Gastrocnemius medialis (tissue), 4 donors: ENCODE data around the gene RNF103. TPM values are rescaled to one million over a fixed set of nuclear protein-coding genes. Genes with fewer than 3 reads are reported as not detected.

Experiments used
- ATAC-seq, 2 donors: fragments of 150-250 bp; one replicate each; pipeline ENCODE4 v1.9.1; 2016
- DNase-seq, 2 donors: peaks; one replicate each; pipeline ENCODE4 v3.0.0-alpha.2; 2019
- H3K27ac ChIP-seq, 4 donors: fragments of 200-600 bp; sonication (generic); 1 replicate in 1 of 4; 2 replicates in 3 of 4; pipeline ENCODE4 v1.5.1; 2016 to 2018; ENCODE audit warnings: mild to moderate bottlenecking in 2 of 4, moderate library complexity in 1 of 4
- H3K27me3 ChIP-seq, 3 donors: fragments of 200-600 bp; sonication (generic) in 2 of 3; 1 replicate in 1 of 3; 2 replicates in 2 of 3; pipeline versions ENCODE4 v1.5.1 to v1.6.0; 2016 to 2019; ENCODE audit warnings: mild to moderate bottlenecking in 1 of 3, moderate library complexity in 1 of 3
- H3K36me3 ChIP-seq, 2 donors: fragments of 200-600 bp; sonication (generic) in 1 of 2; one replicate each; pipeline ENCODE4 v1.5.1; 2017 to 2018
- H3K4me1 ChIP-seq, 2 donors: fragments of 200-600 bp; sonication (generic) in 1 of 2; one replicate each; pipeline ENCODE4 v1.5.1; 2016 to 2017; ENCODE audit warnings: mild to moderate bottlenecking in 2 of 2
- H3K4me3 ChIP-seq, 4 donors: fragments of 200-600 bp; sonication (generic) in 3 of 4; 1 replicate in 1 of 4; 2 replicates in 3 of 4; pipeline ENCODE4 v1.5.1; 2016 to 2019; ENCODE audit warnings: mild to moderate bottlenecking in 2 of 4
- H3K9me3 ChIP-seq, 3 donors: fragments of 200-600 bp; sonication (generic) in 2 of 3; 1 replicate in 1 of 3; 2 replicates in 2 of 3; pipeline ENCODE4 v1.5.1; 2016 to 2019
- CTCF ChIP-seq, 5 experiments: fragments of 450-650 bp in 3 of 5; fragments of 200-600 bp in 2 of 5; sonication (generic) in 2 of 5; IDR thresholded peaks in 4 of 5; conservative IDR thresholded peaks in 1 of 5; 1 replicate in 4 of 5; 2 replicates in 1 of 5; pipeline ENCODE4 v1.5.1; 2016 to 2019; ENCODE audit warnings: antibody characterized with exemption in 5 of 5, mild to moderate bottlenecking in 3 of 5, moderate library complexity in 3 of 5
- POLR2A ChIP-seq, 2 donors: fragments of 450-650 bp; IDR thresholded peaks; one replicate each; pipeline ENCODE4 v1.6.1; 2017; ENCODE audit warnings: antibody characterized with exemption in 2 of 2, mild to moderate bottlenecking in 2 of 2, moderate library complexity in 2 of 2
- in situ Hi-C, 4 donors: fragments of 200-750 bp; cut with MboI; loops; one replicate each; pipeline versions ENCODE4 v1.15.0 to v1.8.0; 2017; ENCODE audit warnings: low sequenced_read_pairs in 4 of 4
- intact Hi-C: fragments of 100-400 bp; cut with DNase I; formaldehyde crosslinking; loops from one replicate; pipeline ENCODE4 v1.15.1; 2023; ENCODE audit warnings: low total_unique reads
- total RNA-seq, 4 donors: library from RNA; depleted of rRNA; stranded (reverse); fragments of >200 nt; gene quantifications; one replicate each; pipeline versions ENCODE4 v1.1.0 to v1.2.3, GENCODE V29; 2016

Gene RNF103
- total RNA-seq, 4 donors from 2014 or later, result 21.8 to 31.1 (median 23.8) TPM

GRCh38 chr2:86624267-86624547 is 542 bp upstream of the RNF103 start:
- H3K9me3 ChIP-seq, result no peaks in the 10 kb centered on the region
- peak overlapping the region; percentile 96 to 98 (median 96) for H3K27ac ChIP-seq
- peak overlapping the region; percentile 63 to 83 (median 72) for H3K4me3 ChIP-seq
- peak in 1 of 2 donors; percentile 36 for DNase-seq
- H3K36me3 ChIP-seq, result peaks cover 0 to 11% of the 10 kb centered on the region in 2 donors
- peaks cover 23 to 35% of the 10 kb centered on the region in 2 donors for H3K4me1 ChIP-seq
- H3K27me3 ChIP-seq, result no peaks in the 10 kb centered on the region
- TF ChIP-seq CTCF (IDR thresholded peaks at IDR 0.05 in 4 of 5, conservative IDR thresholded peaks at IDR 0.05 in 1 of 5) (no peak), POLR2A (IDR thresholded peaks at IDR 0.05) (no peak)
- peak in 1 of 2 donors; percentile 15 for ATAC-seq
- in situ Hi-C loops, result loop anchor here in 2 of 4 donors (10.0 to 25.0 kb wide), 2 partner anchors 81 to 412 kb away; no protein-coding TSS in a partner anchor
- intact Hi-C loops, result loop anchor here (5.0 to 10.0 kb wide), 4 partner anchors 78 to 1007 kb away; partner anchors contain the start of gene USP39

GRCh38 chr2:86623043-86623493 is 597 bp downstream of the RNF103 start:
- H3K9me3 ChIP-seq, result no peaks in the 10 kb centered on the region
- intact Hi-C loops, result loop anchor here (1.0 to 10.0 kb wide), 6 partner anchors 60 to 1006 kb away; partner anchors contain the start of genes CHMP3 and USP39
- H3K36me3 ChIP-seq, result peaks cover 0 to 21% of the 10 kb centered on the region in 2 donors
- in situ Hi-C loops, result loop anchor here in 2 of 4 donors (10.0 to 25.0 kb wide), 2 partner anchors 82 to 411 kb away; no protein-coding TSS in a partner anchor
- H3K27me3 ChIP-seq, result no peaks in the 10 kb centered on the region
- peak overlapping the region; percentile 96 to 98 (median 96) for H3K27ac ChIP-seq
- peak overlapping the region; percentile 69 to 83 (median 76) for H3K4me3 ChIP-seq
- H3K4me1 ChIP-seq, result peaks cover 27 to 42% of the 10 kb centered on the region in 2 donors
- peak; percentile 35 to 54 for DNase-seq
- TF ChIP-seq POLR2A (IDR thresholded peaks at IDR 0.05), result no peak
- TF ChIP-seq CTCF (IDR thresholded peaks at IDR 0.05 in 4 of 5, conservative IDR thresholded peaks at IDR 0.05 in 1 of 5), result no peak
- ATAC-seq, result peak; percentile 70 to 73

DNA sequence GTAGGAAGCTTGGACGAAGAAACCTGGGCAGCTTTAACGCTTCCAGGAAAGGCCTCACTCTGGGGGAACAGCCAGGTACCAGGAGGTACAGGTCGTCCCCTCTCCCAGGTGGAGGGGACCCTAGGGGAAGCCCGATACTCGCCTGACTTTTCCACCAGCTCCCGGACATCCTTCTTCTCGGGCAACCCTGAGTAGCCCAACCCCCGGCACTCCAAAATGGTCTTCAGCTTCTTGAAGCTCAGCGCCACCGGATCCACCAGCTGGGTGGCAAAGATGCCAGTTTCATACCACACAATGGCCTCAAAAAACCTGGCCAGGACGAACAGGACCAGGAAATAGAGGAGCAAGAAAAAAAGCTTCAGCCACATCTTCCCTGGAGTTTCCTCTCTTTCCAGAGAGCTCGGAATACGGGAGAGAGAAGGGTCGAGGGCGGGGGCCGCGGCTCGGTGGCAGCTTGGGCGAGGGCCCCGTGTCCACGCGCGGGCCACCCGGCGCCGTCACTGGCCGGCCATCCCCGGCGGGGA is 1.1 kb downstream of the RNF103 start:
- intact Hi-C loops (loop anchor here (1.0 to 10.0 kb wide), 6 partner anchors 59 to 1005 kb away; partner anchors contain the start of genes CHMP3 and USP39), in situ Hi-C loops (loop anchor here in 2 of 4 donors (10.0 to 25.0 kb wide), 2 partner anchors 82 to 410 kb away; no protein-coding TSS in a partner anchor)

DNA sequence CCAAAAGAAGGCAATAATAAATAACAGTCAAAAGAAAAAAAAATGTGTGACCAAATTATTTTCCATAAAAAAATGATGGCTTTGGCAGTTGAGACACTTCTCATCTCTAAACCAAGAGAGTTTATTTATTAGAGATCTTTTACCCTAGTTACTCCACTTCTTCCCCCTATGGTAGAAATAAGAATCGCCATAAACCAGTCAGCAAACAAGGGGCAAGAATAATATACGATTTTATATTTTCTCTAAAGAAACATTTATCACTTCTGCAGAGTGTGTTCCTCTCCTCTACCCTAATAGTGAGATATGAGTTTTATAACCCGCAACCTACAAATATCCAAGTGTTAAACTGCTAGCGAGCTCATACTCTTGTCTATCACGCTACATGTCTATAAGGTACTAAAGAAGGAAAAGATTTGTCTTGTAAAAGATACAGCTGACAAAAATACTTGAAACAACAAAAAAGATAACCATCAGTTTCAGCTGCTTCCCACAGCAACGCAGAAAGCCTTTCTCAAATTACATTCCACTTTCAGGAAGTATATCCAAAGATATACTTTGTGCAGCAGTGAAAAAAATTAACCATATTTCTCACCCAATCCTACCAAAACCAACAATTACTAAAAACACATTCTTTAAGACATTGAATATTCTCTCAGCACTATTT is 2.3 kb downstream of the RNF103 start:
- in situ Hi-C loops, result loop anchor here in 2 of 4 donors (10.0 to 25.0 kb wide), 2 partner anchors 83 to 409 kb away; no protein-coding TSS in a partner anchor
- ATAC-seq (no peak), DNase-seq (no peak)
- H3K36me3 ChIP-seq, result peaks cover 0 to 21% of the 10 kb centered on the region in 2 donors
- peak overlapping the region; percentile 96 to 98 (median 96) for H3K27ac ChIP-seq
- intact Hi-C loops, result loop anchor here (5.0 to 10.0 kb wide), 4 partner anchors 81 to 1004 kb away; partner anchors contain the start of gene USP39
- no peaks in the 10 kb centered on the region for H3K9me3 ChIP-seq
- peaks cover 41 to 56% of the 10 kb centered on the region in 2 donors for H3K4me1 ChIP-seq
- no peaks in the 10 kb centered on the region for H3K27me3 ChIP-seq
- H3K4me3 ChIP-seq, result peak overlapping the region; percentile 69 to 83 (median 76)
- TF ChIP-seq CTCF (IDR thresholded peaks at IDR 0.05 in 4 of 5, conservative IDR thresholded peaks at IDR 0.05 in 1 of 5) (no peak), POLR2A (IDR thresholded peaks at IDR 0.05) (no peak)

More for the DNA sequence above, 1.1 kb downstream of the RNF103 start:
- Histone ChIP-seq H3K4me3 (peak overlapping the region; percentile 69 to 83 (median 76)), H3K36me3 (peaks cover 0 to 21% of the 10 kb centered on the region in 2 donors), H3K27ac (peak overlapping the region; percentile 96 to 98 (median 96)), H3K4me1 (peaks cover 29 to 44% of the 10 kb centered on the region in 2 donors), H3K27me3 (no peaks in the 10 kb centered on the region), H3K9me3 (no peaks in the 10 kb centered on the region)
- ATAC-seq, result peak; percentile 19 to 33
- peak; percentile 16 to 44 for DNase-seq
- TF ChIP-seq POLR2A (IDR thresholded peaks at IDR 0.05) (no peak), CTCF (IDR thresholded peaks at IDR 0.05 in 4 of 5, conservative IDR thresholded peaks at IDR 0.05 in 1 of 5) (no peak)
